IMR-90 (cell line): ENCODE measurements around the gene NANS.

ENCODE experiments used
- CTCF ChIP-seq: conservative IDR thresholded peaks from 2 replicates; pipeline ENCODE4 v1.5.1; 2012; ENCODE audit warnings: mild to moderate bottlenecking, low read depth, low read length, improper control_type of control experiment
- SMC3 ChIP-seq: fragments of 150-350 bp; IDR thresholded peaks from 2 replicates; pipeline ENCODE4 v1.6.1; 2016; ENCODE audit warnings: low read depth, mild to moderate bottlenecking, antibody characterized with exemption, low read length, moderate library complexity

- TF ChIP-seq CTCF (no peak), SMC3 (no peak)
Observed at GRCh38 chr9:98050351-98050750, 6.2 kb upstream of the NANS start.
